ENCODE results near the gene RAPSN.

The RAPSN gene

DNA sequence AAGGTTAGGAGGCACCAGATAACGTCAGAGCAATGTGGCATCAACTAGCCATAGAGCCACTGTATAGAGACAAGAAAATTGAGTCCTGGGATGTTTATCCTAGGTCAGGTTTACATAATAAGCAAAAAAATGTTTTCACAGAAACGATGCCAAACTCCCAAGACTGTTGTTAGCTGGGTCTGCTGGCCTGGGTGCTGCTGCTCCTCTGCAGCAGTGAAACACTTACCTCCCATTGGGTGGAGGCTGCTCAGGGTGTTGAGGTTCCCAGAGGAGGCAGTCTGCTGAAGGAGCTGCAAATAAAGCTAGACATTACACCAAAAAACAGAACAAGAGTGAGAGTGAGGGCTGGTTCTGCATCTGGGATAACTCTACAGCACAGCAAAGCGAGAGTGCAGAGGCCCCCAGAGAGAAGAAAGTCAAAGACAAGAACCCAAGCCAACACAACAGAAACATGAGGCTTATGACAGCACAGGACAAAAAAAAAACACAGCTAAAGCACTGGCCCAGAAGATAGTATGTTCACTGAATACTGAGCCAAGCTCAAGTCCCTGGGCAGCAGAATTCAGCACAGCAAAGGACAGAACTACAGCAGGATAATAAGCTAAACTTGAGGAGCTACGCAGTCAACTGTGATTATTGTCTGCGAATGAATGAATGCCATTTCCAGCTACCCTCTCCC is 29.9 kb upstream of the RAPSN start:
- TF ChIP-seq, protein P1, sequence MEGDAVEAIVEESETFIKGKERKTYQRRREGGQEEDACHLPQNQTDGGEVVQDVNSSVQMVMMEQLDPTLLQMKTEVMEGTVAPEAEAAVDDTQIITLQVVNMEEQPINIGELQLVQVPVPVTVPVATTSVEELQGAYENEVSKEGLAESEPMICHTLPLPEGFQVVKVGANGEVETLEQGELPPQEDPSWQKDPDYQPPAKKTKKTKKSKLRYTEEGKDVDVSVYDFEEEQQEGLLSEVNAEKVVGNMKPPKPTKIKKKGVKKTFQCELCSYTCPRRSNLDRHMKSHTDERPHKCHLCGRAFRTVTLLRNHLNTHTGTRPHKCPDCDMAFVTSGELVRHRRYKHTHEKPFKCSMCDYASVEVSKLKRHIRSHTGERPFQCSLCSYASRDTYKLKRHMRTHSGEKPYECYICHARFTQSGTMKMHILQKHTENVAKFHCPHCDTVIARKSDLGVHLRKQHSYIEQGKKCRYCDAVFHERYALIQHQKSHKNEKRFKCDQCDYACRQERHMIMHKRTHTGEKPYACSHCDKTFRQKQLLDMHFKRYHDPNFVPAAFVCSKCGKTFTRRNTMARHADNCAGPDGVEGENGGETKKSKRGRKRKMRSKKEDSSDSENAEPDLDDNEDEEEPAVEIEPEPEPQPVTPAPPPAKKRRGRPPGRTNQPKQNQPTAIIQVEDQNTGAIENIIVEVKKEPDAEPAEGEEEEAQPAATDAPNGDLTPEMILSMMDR (IDR thresholded peaks at IDR 0.05; ENCODE audit: low read depth, low read length, missing control alignments), result no peak
- no peak overlapping the region for H3K4me3 ChIP-seq (replicated peaks; ENCODE audit: low read depth, low read length)
- no peak for DNase-seq (ENCODE audit: extremely low read depth, low read depth)

DNA sequence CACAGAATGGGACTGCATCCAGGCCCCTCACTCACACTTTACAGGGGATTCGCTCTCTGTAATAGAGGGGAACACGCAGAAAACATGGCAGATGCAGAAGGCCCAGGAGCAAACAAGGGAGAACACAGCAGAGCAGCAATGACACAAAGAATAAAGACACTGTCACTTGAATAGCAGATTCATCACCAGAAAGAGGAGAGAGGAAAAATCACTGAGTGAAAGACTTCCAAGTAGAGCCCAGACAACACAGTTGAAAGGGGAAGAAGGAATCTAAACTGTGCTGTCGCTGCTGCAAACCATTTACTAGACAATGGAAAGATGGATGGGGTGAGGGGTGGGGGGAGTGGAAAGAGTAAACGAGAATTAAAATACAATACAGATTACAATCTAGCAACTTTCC is 28.8 kb upstream of the RAPSN start:
- no peak overlapping the region for H3K4me3 ChIP-seq (replicated peaks; ENCODE audit: low read depth, low read length)
- DNase-seq (ENCODE audit: extremely low read depth, low read depth), result no peak
- TF ChIP-seq, protein P1 (IDR thresholded peaks at IDR 0.05; ENCODE audit: low read depth, low read length, missing control alignments), result no peak

DNA sequence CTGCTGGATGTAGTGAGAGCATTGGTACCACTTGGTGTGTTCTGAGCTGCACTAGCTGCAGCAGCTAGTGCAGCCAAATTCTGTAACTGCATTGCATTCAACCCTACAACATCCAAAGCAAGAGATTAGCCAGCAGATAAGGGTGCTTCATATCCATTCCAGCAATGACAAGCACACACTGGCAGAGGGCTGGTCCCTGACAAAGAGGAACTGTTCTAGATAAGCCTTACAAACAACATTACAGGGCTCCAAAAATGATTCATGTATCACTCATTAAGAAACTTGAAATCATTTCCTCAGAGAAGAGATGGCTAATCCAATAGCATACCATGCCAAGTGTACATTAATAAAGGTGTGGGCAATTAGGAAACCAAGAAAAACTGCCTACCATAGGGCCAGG is 28.4 kb upstream of the RAPSN start:
- TF ChIP-seq, protein P1 (IDR thresholded peaks at IDR 0.05; ENCODE audit: low read depth, low read length, missing control alignments), result no peak
- DNase-seq (ENCODE audit: extremely low read depth, low read depth), result no peak
- no peak overlapping the region for H3K4me3 ChIP-seq (replicated peaks; ENCODE audit: low read depth, low read length)

DNA sequence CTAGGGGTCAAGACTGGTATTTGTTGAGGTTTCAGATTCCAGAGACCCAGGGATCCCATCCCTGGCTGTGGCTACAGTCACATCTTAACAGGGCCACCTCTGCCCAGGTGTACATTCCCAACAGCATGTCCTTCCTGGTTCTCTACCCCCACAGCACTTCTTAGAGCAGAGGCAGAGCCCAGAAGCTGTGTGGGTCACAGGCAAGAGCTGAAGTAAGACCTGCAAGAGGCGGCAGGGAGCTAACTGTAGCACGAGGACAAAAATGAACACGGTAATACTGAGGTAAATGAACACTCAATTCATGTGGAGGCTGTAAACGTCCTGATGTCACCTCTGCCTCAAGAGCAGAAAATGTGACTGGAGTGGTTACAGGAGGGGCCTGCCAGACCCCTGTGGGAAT is 21.7 kb upstream of the RAPSN start:
- no peak for DNase-seq (ENCODE audit: extremely low read depth, low read depth)
- no peak overlapping the region for H3K4me3 ChIP-seq (replicated peaks; ENCODE audit: low read depth, low read length)
- TF ChIP-seq, protein P1 (IDR thresholded peaks at IDR 0.05; ENCODE audit: low read depth, low read length, missing control alignments), result no peak

DNA sequence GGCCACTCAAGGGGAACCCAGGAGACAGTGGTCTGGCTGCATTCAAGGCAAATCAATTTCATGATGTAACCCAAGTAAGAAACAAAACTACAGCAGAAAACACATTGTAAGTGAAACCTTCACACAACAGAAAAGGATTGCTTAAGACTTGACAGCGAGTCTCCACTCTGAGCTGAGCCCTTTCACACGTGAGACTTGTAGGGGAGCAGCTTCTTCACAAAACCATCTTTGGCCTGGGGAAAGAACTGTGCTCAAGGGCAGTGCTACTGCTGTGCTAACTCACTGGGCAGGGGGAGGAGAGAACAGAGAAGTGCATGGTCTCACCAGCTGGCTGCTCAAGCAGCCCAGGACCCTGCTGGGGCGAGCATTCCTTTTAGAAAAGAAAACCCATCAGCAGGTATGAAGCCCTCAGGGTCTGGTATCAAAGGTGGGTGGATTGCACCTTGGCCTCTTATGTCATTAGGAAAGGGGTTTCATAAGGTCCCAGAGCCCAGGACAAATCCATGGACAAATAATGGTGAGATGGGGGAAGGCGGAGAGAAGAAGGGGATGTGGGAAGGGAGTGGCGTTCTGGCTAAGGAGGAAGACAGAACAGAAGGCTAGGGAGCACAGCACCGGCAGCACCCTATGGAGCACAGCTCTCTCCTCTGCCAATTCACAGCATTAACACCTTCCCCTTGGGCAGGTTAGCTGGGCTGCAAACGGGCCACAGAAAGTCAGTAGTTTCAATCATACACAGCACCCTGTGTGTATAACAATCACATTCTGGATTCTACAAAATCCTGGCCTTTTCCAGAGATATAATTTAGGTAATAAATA is 20.6 kb upstream of the RAPSN start:
- H3K4me3 ChIP-seq (replicated peaks; ENCODE audit: low read depth, low read length), result no peak overlapping the region
- TF ChIP-seq, protein P1 (IDR thresholded peaks at IDR 0.05; ENCODE audit: low read depth, low read length, missing control alignments), result no peak
- DNase-seq (ENCODE audit: extremely low read depth, low read depth), result no peak

DNA sequence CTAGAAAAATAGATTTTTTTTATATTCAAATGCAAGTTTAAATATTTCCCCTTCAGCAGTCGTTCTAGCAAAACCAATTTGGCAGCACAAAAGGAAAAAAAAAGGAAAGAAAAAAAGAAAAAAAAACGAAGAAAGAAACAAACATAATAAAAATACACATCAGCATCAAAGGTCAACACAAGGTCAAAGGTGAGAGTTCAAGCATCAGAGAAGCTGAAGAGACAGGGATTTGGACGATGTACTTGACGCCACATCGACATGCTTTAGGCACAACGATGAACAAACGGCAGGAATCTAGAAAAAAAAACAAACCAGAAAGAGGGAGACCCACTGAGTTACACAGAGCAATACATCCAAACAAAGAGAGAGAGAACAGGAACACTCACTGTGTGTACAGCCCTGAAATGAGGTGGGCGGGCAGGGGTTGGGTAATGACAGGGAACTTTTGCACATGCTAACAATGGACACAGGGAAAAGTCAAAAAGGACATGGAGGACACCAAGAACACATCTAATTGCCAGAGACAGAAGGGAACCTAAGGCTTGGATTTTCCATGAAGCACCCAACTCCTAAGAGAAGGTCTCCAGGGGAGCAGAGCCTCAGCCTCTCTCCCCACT is 19.8 kb upstream of the RAPSN start:
- no peak for DNase-seq (ENCODE audit: extremely low read depth, low read depth)
- TF ChIP-seq, protein P1 (IDR thresholded peaks at IDR 0.05; ENCODE audit: low read depth, low read length, missing control alignments), result no peak
- no peak overlapping the region for H3K4me3 ChIP-seq (replicated peaks; ENCODE audit: low read depth, low read length)

Data from HFF-Myc (cell line).